ENCODE data around the gene DACT3.
"Not testable (repeated sequence)": the region's sequence is repeated elsewhere in the genome, so short reads cannot be mapped to it uniquely, and the experiment has no call there.

DACT3 gene

GRCh38 chr19:46631481-46631880, 29.5 kb downstream of the DACT3 start:
- DNase-seq = no peak

DNA sequence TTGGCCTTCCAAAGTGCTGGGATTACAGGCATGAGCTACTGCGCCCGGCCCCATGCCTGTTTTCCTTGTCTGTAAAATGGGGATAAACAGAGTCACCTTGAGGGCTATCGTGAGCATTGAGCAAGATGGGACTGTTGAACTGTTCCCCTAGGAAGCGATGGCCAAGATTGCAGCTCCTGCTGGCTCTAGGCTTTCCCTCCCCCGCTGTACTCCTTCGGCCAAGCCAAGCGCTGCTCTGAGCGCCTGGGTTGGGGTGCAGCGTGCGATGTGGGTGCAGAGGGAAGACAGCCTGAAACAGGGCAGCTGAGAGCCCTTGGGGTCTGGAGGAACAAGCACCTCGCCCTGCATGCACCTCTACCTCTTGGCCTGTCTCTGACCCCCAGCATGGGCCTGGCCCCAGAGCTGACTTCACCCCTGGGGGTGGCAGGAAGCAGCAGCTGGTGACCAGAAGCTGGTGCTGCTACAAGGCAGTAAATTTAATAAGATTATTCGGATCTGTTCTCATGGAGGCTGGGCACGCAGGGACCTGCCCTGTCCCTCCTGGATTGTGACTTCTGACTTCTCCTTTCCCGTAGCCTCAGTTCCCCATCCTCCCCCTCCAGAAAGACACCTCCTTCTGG, 30.3 kb downstream of the DACT3 start:
- DNase-seq = no peak

DNA sequence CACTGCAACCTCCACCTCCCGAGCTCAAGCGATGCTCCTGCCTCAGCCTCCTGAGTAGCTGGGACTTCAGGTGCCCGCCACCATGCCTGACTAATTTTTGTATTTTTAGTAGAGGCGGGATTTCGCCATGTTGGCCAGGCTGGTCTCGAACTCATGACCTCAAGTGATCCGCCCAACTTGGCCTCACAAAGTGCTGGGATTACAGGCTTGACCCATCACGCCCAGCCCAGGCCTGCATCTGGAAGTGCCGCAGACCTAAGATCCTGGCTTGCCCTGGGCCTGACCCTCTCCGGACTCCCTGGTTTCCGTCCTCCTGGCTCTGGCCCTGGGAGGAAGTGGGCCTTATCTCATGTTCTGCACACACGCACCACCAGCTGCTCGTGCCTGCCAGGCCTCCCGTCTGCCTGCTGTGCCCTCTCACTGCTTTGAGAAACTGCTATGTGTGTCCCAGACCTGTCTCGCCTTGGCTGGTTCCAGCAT, 31.4 kb downstream of the DACT3 start:
- DNase-seq = no peak

DNA sequence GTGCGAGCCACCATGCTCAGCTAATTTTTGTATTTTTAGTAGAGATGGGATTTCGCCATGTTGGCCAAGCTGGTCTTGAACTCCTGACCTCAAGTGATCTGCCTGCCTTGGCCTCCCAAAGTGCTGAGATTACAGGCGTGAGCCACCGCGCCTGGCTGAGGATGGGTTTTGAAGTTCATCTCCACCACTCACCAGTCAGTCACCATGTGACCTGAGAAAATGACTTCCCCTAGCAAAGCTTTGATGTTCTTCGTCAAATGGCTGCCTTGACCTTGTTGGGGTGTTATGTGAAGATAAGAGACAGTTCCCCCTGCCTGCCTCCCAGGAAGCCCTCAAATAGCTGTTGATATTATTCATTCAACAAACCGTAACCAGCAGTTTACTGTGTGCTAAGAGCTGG, 32.0 kb downstream of the DACT3 start:
- DNase-seq = not testable (repeated sequence)

- DNase-seq = no peak
Measured at GRCh38 chr19:46626446-46626845, 34.5 kb downstream of the DACT3 start.

DNA sequence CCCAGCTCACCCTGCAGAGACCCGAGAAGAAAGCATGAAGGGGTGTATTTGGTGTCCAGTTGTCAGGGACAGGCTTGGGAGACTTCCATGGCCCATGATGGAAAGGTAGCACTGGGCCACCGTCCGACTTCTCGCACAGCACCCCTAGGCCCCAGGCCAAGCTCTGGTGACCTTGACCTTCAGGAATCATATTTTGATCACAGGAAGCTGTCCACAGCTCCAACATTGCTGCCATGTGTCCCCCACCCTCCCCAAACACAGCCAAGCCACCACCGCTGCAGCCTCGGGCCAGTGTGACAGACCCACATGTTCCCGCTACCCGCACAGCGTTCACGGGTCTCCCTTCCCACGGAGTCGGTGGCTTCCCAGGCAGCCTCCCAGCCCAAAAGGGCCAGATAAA, 35.3 kb downstream of the DACT3 start:
- DNase-seq = no peak

GRCh38 chr19:46624958-46625661, 35.9 kb downstream of the DACT3 start, which contains the start of gene PTGIR:
Gene PTGIR (minus strand): TSS chr19:46625089. CDS start chr19:46624225, 864 bp downstream.
- no peak for DNase-seq

DNA sequence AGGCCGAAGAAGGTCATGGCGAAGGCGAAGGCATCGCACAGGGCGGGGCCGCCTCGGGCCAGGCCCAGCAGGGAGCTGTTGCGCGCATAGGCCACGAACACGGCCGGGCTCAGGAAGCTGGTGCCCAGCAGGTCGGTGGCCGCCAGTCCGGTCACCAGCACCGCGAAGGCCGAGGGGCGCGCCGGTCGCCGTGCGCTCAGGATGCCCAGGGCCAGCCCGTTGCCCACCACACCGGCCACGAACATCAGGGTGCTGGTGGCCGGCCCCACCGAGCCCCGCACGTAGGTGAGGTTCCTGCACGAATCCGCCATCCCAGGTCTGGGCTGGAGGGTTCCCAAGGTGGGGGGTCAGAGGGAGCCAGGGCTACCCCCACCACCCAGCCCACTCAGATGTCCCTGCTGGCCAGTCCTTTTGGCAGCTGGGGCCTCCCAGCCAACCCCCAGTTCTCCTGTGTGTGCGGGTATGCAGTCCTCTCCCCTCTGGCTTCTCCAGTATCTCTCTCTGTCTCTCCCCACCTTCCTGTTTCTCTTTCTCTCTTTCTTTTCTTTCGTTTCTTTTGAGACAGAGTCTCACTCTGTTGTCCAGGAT, 37.0 kb downstream of the DACT3 start:
- DNase-seq = no peak

- no peak for DNase-seq
Measured at GRCh38 chr19:46622118-46622446, 38.9 kb downstream of the DACT3 start.

- no peak for DNase-seq
Measured at GRCh38 chr19:46621191-46622117, 39.5 kb downstream of the DACT3 start.

- DNase-seq = no peak
Measured at GRCh38 chr19:46620716-46621115, 40.3 kb downstream of the DACT3 start.

DNA sequence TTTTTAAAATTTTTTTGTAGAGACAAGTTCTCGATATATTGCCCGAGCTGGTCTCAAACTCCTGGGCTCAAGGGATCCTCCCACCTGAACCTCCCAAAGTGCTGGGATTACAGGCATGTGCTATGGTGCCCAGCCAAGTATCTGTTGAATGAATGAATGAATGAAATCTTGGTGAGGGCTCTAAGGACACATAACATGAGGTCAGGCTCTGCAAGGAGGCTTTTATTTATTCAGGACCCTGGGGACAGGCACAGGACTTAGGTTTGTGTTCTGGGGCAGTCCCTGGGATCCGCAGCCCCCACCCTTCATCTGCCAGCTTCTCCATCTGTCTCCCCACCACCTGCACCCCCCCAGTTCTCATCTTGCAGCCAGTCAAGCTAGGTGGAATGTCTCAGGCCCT, 40.7 kb downstream of the DACT3 start:
- no peak for DNase-seq

GRCh38 chr19:46618670-46619231, 42.2 kb downstream of the DACT3 start:
- DNase-seq = no peak

DNA sequence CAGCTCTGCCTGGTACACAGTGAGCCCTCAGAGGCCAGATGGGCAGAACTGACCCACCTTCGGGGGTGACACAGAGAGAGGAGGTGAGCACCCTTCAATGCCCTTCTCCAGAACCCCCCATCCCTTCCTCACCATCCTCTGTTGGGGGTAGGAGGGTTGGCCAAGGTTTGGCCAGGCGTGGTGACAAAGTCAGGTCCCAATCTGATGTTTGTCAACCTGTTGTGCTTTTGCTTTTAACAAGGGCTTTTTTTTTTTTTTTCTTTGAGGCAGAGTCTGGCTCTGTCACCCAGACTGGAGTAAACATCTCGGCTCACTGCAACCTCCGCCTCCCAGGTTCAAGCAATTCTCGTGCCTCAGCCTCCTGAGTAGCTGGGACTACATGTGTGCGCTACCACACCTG, 43.4 kb downstream of the DACT3 start:
- no peak for DNase-seq

GRCh38 chr19:46616631-46617322, 44.2 kb downstream of the DACT3 start:
- no peak for DNase-seq

DNA sequence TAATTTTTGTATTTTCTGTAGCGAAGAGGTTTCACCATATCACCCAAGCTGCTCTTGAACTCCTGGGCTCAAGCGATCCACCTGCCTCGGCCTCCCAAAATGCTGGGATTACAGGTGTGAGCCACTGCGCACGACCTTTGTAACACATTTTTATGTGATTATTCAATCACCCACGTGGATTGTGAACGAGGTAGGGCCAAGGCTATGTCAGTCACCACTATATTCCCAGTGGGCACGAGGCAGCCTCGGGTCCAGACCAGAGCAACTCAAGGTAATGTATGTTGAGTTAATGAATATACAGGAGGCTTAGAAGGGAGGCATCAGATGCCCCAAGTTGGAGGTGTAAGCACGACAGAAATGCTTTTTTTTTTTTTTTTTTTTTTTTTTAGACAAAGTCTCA, 45.0 kb downstream of the DACT3 start:
- no peak for DNase-seq

DNA sequence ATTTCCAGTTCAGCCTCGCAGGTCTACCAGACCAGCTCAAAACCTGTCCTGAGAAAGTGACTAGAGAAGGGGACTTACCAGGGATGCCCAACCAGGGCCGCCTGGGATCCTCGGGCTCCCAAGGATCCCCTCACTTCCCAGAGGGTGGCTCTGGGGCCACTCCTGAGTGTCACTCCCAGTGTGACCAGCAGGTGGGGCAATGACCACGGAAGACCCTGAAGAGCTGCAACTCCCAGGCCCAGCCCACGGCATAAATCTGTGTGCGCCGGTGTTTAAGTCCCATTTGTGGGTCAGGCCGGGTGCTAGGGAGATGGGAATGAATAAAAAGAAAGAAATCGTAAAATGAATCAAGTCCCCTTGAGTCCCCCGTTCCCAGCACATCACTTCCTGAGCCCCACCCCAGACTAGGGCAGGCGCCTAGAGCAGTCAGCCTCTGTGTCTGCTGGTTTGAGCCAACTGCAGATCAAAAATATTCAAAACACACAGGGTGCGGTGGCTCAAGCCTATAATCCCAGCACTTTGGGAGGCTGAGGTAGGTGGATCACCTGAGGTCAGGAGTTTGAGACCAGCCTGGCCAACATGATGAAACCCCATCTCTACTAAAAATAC, 46.8 kb downstream of the DACT3 start:
- no peak for DNase-seq

GRCh38 chr19:46613525-46613924, 47.5 kb downstream of the DACT3 start:
- DNase-seq = no peak

- DNase-seq = no peak
Measured at GRCh38 chr19:46611776-46612175, 49.2 kb downstream of the DACT3 start.

DNA sequence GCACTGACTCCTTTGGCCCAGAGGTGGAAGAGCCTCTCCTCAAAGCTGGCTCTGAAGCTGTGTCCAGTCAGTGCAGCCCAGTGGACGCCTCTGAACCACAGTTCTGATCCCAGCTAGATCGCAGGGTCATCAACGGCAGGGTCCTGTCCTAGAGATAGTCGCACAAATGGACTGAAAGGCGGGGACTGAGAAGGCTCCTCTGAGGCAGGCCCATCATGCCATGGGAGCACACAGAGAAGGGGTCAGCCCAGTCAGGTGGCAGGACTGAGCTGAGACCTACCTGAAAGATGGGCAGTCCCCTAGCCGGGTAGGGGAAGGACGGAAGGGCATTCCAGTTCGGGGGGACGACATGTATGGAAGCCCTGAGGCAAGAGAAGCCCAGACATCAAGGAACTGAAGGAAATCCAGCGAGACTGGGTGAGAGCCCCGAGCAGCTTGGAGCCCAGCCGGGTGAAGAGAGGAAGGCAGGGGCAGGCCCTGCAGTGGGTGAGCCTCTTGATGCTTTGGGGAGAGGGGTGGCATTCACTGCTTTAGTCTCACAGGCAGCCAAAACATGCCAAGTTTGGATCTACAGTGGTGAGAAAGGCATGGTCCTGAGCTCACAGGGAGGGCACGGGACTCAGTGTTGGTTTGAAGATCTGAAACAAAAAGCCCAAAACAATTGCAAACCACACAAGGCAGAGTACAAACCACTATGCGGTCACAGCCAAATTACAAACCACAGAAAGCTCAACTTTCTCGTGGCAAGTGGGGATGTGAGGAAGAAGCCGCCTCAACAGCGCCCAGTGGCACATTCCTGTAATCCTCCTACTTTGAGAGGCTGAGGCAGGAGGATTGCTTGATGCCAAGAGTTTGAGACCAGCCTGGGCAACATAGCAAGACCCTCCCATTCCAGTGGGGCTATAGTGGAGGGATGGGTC, 49.9 kb downstream of the DACT3 start:
- DNase-seq = no peak

GRCh38 chr19:46610413-46610775, 50.6 kb downstream of the DACT3 start:
- DNase-seq = no peak
